Stimulated activated CD4-positive, alpha-beta T cell treated with anti-CD3 and anti-CD28 coated beads, Interleukin-2, amount 100 ng/mL, for 4 hours (primary cell): ENCODE measurements around the gene MNX1.
A peak's percentile ranks its signal among the peaks of the same experiment; 100 is the strongest.

ENCODE experiments used
- DNase-seq: peaks from one replicate; pipeline ENCODE4 v3.0.0-alpha.2; 2020; ENCODE audit warnings: low read depth

The MNX1 gene

GRCh38 chr7:157010588-157011332, at the start of gene MNX1:
TSS of gene MNX1 (minus strand) at chr7:157010663. CDS start at chr7:157010350, 313 bp downstream.
- DNase-seq = peak; percentile 6

- no peak for DNase-seq
Measured at GRCh38 chr7:157059534-157059933, 49.1 kb upstream of the MNX1 start.

GRCh38 chr7:157058701-157059100, 48.2 kb upstream of the MNX1 start:
- DNase-seq = no peak

- DNase-seq = no peak
Measured at GRCh38 chr7:157058068-157058467, 47.6 kb upstream of the MNX1 start.

GRCh38 chr7:157056957-157057902, 46.8 kb upstream of the MNX1 start:
- no peak for DNase-seq

GRCh38 chr7:157056246-157056645, 45.8 kb upstream of the MNX1 start:
- DNase-seq = no peak

GRCh38 chr7:157054927-157055326, 44.5 kb upstream of the MNX1 start:
- DNase-seq = no peak

GRCh38 chr7:157053118-157053517, 42.7 kb upstream of the MNX1 start:
- DNase-seq = no peak

- DNase-seq = no peak
Measured at GRCh38 chr7:157047148-157047547, 36.7 kb upstream of the MNX1 start.

GRCh38 chr7:157046681-157047080, 36.2 kb upstream of the MNX1 start:
- no peak for DNase-seq

GRCh38 chr7:157044943-157045660, 34.6 kb upstream of the MNX1 start:
- no peak for DNase-seq

GRCh38 chr7:157044147-157044687, 33.8 kb upstream of the MNX1 start:
- DNase-seq = no peak

- no peak for DNase-seq
Measured at GRCh38 chr7:157043745-157044144, 33.3 kb upstream of the MNX1 start.

- no peak for DNase-seq
Measured at GRCh38 chr7:157041514-157042277, 31.2 kb upstream of the MNX1 start.

- DNase-seq = no peak
Measured at GRCh38 chr7:157041004-157041403, 30.5 kb upstream of the MNX1 start.

GRCh38 chr7:157037635-157038034, 27.2 kb upstream of the MNX1 start:
- no peak for DNase-seq

GRCh38 chr7:157037028-157037427, 26.6 kb upstream of the MNX1 start:
- no peak for DNase-seq

GRCh38 chr7:157035979-157036378, 25.5 kb upstream of the MNX1 start:
- DNase-seq = no peak

GRCh38 chr7:157035302-157035701, 24.8 kb upstream of the MNX1 start:
- no peak for DNase-seq

GRCh38 chr7:157033483-157034473, 23.3 kb upstream of the MNX1 start:
- no peak for DNase-seq
